ENCODE data around the gene BAIAP2.
"Not testable (repeated sequence)": the region's sequence is repeated elsewhere in the genome, so short reads cannot be mapped to it uniquely, and the experiment has no call there.

The BAIAP2 gene

GRCh38 chr17:81143200-81143527 lies 108.2 kb downstream of the BAIAP2 start:
- ATAC-seq = peak; percentile 10; the same call in 2 of the 3 replicates
- TF ChIP-seq PATZ1 (CRISPR knock-in tag; IDR thresholded peaks at IDR 0.05; ENCODE audit: borderline replicate concordance) (no peak), CREB5 (CRISPR knock-in tag; IDR thresholded peaks at IDR 0.05; ENCODE audit: low read depth) (no peak), PPARA (CRISPR knock-in tag; IDR thresholded peaks at IDR 0.05; ENCODE audit: borderline replicate concordance) (no peak), OSR1 (CRISPR knock-in tag; IDR thresholded peaks at IDR 0.05) (no peak), ZFP30 (CRISPR knock-in tag; IDR thresholded peaks at IDR 0.05) (no peak), ZFP3 (CRISPR knock-in tag; IDR thresholded peaks at IDR 0.05) (no peak), TSHZ2 (CRISPR knock-in tag; IDR thresholded peaks at IDR 0.05) (no peak)

GRCh38 chr17:81143717-81144422 lies 108.9 kb downstream of the BAIAP2 start:
- no peak for ATAC-seq
- TF ChIP-seq GLIS3 (CRISPR knock-in tag; IDR thresholded peaks at IDR 0.05) = no peak
- TF ChIP-seq SNAI2 (CRISPR knock-in tag; IDR thresholded peaks at IDR 0.05) = no peak
- TF ChIP-seq CSRNP3 (CRISPR knock-in tag; IDR thresholded peaks at IDR 0.05) = no peak
- no peak for TF ChIP-seq PPARA (CRISPR knock-in tag; IDR thresholded peaks at IDR 0.05; ENCODE audit: borderline replicate concordance)
- TF ChIP-seq PATZ1 (CRISPR knock-in tag; IDR thresholded peaks at IDR 0.05; ENCODE audit: borderline replicate concordance) = no peak
- no peak for TF ChIP-seq ZNF565 (CRISPR knock-in tag; conservative IDR thresholded peaks at IDR 0.05; ENCODE audit: low read depth)
- no peak for TF ChIP-seq ISL1 (CRISPR knock-in tag; IDR thresholded peaks at IDR 0.05)
- TF ChIP-seq CSDC2 (CRISPR knock-in tag; IDR thresholded peaks at IDR 0.05) = no peak
- no peak for TF ChIP-seq ZFP30 (CRISPR knock-in tag; IDR thresholded peaks at IDR 0.05)
- TF ChIP-seq CREB5 (CRISPR knock-in tag; IDR thresholded peaks at IDR 0.05; ENCODE audit: low read depth) = no peak
- TF ChIP-seq ZNF8 (CRISPR knock-in tag; IDR thresholded peaks at IDR 0.05) = no peak
- no peak for TF ChIP-seq ZNF70 (CRISPR knock-in tag; IDR thresholded peaks at IDR 0.05)
- TF ChIP-seq BACH2 (CRISPR knock-in tag; IDR thresholded peaks at IDR 0.05; ENCODE audit: borderline replicate concordance) = no peak
- no peak for TF ChIP-seq ESRRG (CRISPR knock-in tag; IDR thresholded peaks at IDR 0.05)
- no peak for TF ChIP-seq ZFP3 (CRISPR knock-in tag; IDR thresholded peaks at IDR 0.05)
- TF ChIP-seq ZC3H10 (CRISPR knock-in tag; IDR thresholded peaks at IDR 0.05) = no peak
- no peak for TF ChIP-seq ARNTL (CRISPR knock-in tag; IDR thresholded peaks at IDR 0.05; ENCODE audit: borderline replicate concordance, low read depth)

- no peak for ATAC-seq
- no peak for TF ChIP-seq ESRRG (CRISPR knock-in tag; IDR thresholded peaks at IDR 0.05)
- no peak for TF ChIP-seq PPARA (CRISPR knock-in tag; IDR thresholded peaks at IDR 0.05; ENCODE audit: borderline replicate concordance)
- TF ChIP-seq PATZ1 (CRISPR knock-in tag; IDR thresholded peaks at IDR 0.05; ENCODE audit: borderline replicate concordance) = no peak
- TF ChIP-seq CSDC2 (CRISPR knock-in tag; IDR thresholded peaks at IDR 0.05) = no peak
- no peak for TF ChIP-seq ZC3H10 (CRISPR knock-in tag; IDR thresholded peaks at IDR 0.05)
Observed at GRCh38 chr17:81144423-81144781, 109.5 kb downstream of the BAIAP2 start.

GRCh38 chr17:81146208-81146607 lies 111.3 kb downstream of the BAIAP2 start:
- ATAC-seq = not testable (repeated sequence)
